Keratinocyte (primary cell): ENCODE results near the gene HYDIN.
"Not testable (repeated sequence)": the region's sequence is repeated elsewhere in the genome, so short reads cannot be mapped to it uniquely, and the experiment has no call there.

ENCODE experiments used
- CTCF ChIP-seq, 3 experiments: IDR thresholded peaks in 1 of 3; conservative IDR thresholded peaks in 1 of 3; optimal IDR thresholded peaks in 1 of 3; 2 replicates in 2 of 3; 3 replicates in 1 of 3; pipeline versions ENCODE3 to v1.5.1; 2011; ENCODE audit warnings: low read length in 3 of 3, mild to moderate bottlenecking in 3 of 3, moderate library complexity in 2 of 3, control low read depth in 1 of 3, inconsistent platforms in 1 of 3; ENCODE audit not compliant: insufficient read depth in 2 of 3; ENCODE audit errors: extremely low read depth in 1 of 3
- EZH2 ChIP-seq: IDR thresholded peaks from one replicate; pipeline ENCODE4 v1.6.1; 2012; ENCODE audit warnings: inconsistent platforms, mild to moderate bottlenecking, low read length, moderate library complexity

DNA sequence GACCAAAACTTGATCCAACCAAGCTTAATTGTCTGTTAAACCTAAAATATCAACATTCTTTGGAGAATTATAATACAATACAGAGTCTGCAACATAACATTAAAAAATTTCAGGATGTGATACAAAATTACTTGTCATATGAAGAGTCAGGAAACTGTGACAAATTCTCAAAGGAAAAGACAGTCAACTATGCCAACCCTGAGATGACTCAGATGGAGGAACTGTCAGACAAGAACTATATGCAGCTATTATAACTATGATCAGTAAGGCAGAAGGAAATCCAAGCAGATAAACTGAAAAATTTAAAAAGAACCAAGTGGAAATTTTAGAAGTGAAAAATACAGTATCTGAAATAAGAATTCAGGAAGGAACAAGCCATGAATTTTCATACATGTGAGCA is 299.8 kb downstream of the HYDIN start:
- not testable (repeated sequence) for TF ChIP-seq CTCF (optimal IDR thresholded peaks at IDR 0.05 in 1 of 3, IDR thresholded peaks at IDR 0.05 in 1 of 3, conservative IDR thresholded peaks at IDR 0.05 in 1 of 3; ENCODE audit: extremely low read depth in 1 of 3, insufficient read depth in 2 of 3, low read length in 3 of 3); EZH2
